Measurements from ENCODE around the gene SPINK2. TPM values are rescaled to one million over a fixed set of nuclear protein-coding genes. Genes with fewer than 3 reads are reported as not detected.

Gene SPINK2
- total and polyA plus RNA-seq, 2 of the 13 experiments (the other 11 are each of a cell fraction or from before 2014, with no cell fraction given), result not detected

DNA sequence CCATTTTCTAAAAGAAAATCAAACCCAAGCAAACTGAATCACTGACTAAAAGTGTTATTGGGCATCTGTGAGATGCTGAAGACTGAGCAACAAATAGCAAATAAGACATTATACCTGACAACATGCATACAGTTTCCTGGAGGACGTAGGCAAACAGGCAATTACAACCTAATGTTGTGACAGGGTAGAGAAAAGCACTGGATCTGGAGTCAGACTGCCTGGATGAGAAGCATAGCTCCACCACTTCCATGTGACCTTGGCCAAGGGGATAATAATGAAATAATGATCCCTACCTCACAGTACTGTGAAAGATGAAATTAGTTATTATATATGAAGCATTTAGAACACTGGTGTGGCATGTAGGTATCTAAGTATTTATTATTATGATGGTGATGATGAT is 2.7 kb downstream of the SPINK2 start (continued):
- TF ChIP-seq, protein P1, sequence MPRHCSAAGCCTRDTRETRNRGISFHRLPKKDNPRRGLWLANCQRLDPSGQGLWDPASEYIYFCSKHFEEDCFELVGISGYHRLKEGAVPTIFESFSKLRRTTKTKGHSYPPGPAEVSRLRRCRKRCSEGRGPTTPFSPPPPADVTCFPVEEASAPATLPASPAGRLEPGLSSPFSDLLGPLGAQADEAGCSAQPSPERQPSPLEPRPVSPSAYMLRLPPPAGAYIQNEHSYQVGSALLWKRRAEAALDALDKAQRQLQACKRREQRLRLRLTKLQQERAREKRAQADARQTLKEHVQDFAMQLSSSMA (CRISPR knock-in tag; IDR thresholded peaks at IDR 0.05), result no peak
- TF ChIP-seq HDAC6 (IDR thresholded peaks at IDR 0.05; ENCODE audit: low read depth, low read length) (no peak), KDM5A (IDR thresholded peaks at IDR 0.05; ENCODE audit: borderline replicate concordance, low read length) (no peak), CENPT (CRISPR knock-in tag; IDR thresholded peaks at IDR 0.05; ENCODE audit: low read depth) (no peak), ZNF234 (CRISPR knock-in tag; conservative IDR thresholded peaks at IDR 0.05) (no peak)

DNA sequence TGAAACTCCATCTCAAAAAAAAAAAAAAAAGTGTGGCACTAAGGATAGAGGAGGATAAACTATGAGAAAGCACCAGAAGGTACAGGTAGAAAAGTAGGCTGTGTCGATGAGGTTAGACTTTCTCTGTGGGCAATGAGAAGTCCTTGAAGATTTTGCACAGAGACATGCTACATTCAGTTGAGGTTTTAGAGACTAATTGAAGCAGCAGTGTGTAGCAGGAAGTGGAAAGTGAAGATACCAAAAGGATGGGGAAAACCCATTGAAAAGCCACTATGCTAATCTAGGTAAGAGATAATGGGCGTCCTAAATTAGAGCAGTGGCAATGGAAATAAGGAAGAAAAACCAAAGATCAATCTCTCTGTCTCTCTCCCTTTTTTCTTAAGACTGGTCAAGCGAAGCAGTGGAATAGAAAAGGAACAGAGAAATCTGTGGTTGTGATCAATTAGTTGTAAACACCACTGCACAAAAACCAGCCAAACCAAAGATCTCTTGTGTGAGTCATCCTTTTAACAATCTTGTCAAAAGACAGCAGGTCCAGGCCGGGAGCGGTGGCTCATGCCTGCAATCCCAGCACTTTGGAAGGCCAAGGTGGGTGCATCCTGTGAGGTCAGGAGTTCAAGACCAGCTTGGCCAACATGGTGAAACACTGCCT is 3.5 kb downstream of the SPINK2 start:
- no peaks in the 10 kb centered on the region for H3K79me2 ChIP-seq (ENCODE audit: insufficient read depth, low read length)
- CTCF ChIA-PET (ENCODE audit: low intra/inter-chr PET ratio, low total read pairs), result no interaction called here
- POLR2A ChIA-PET, result no interaction called here
- ATAC-seq (no peak), DNase-seq (ENCODE audit: low spot score) (no peak), FAIRE-seq (no peak)
- no peak overlapping the region for H3K4me2 ChIP-seq (ENCODE audit: low read depth, low read length)
- peaks cover 5 to 37% of the 10 kb centered on the region in 2 experiments; a peak in 4 of 5 replicates for H3K27me3 ChIP-seq (ENCODE audit: control insufficient read depth in 1 of 2, insufficient read depth in 2 of 2, low read length in 2 of 2)
- intact Hi-C loops (cut with micrococcal nuclease; ENCODE audit: unreplicated experiment) (no loop called here), in situ Hi-C loops (cut with HindIII; ENCODE audit: extremely low pct_ligation_motif_present, low pct_unique_long_range_greater_than_20kb) (no loop called here)
- no peaks in the 10 kb centered on the region for H3K36me3 ChIP-seq (replicated peaks in 1 of 2; ENCODE audit: control insufficient read depth in 1 of 2, insufficient read depth in 2 of 2, low read length in 2 of 2)
- no peak for TF ChIP-seq HOXA5 (CRISPR knock-in tag; IDR thresholded peaks at IDR 0.05)
- no peak for TF ChIP-seq ZNF136 (CRISPR knock-in tag; IDR thresholded peaks at IDR 0.05; ENCODE audit: low read depth)
- TF ChIP-seq HMG20B (CRISPR knock-in tag; conservative IDR thresholded peaks at IDR 0.05), result no peak
- TF ChIP-seq IRF1 (CRISPR knock-in tag; IDR thresholded peaks at IDR 0.05; ENCODE audit: low read depth), result no peak
- no peak for TF ChIP-seq ZNF720 (CRISPR knock-in tag; IDR thresholded peaks at IDR 0.05)
- no peak for TF ChIP-seq ZC3H13 (CRISPR knock-in tag; IDR thresholded peaks at IDR 0.05)
- TF ChIP-seq KLF9 (CRISPR knock-in tag; IDR thresholded peaks at IDR 0.05; ENCODE audit: low read depth), result no peak
- no peak for TF ChIP-seq ZNF816 (CRISPR knock-in tag; IDR thresholded peaks at IDR 0.05; ENCODE audit: borderline replicate concordance)
- TF ChIP-seq ZBTB4 (CRISPR knock-in tag; IDR thresholded peaks at IDR 0.05; ENCODE audit: borderline replicate concordance), result no peak
- TF ChIP-seq SUZ12 (IDR thresholded peaks at IDR 0.05; ENCODE audit: low read depth, low read length), result no peak
- no peaks in the 10 kb centered on the region for H3K4me1 ChIP-seq (ENCODE audit: insufficient read depth, low read length)
- H3K9me3 ChIP-seq (ENCODE audit: low read length), result no peaks in the 10 kb centered on the region
- 21% methylated on average over 5 of the region's 5 CpGs for WGBS (ENCODE audit: low lambda C conversion rate)
- H3K9ac ChIP-seq (ENCODE audit: insufficient read depth, low read depth, low read length), result no peak overlapping the region
- no peaks in the 10 kb centered on the region for H4K20me1 ChIP-seq (ENCODE audit: insufficient read depth, low read length)
- H2AFZ ChIP-seq (ENCODE audit: low read length), result no peak overlapping the region
- H3K4me3 ChIP-seq (replicated peaks in 1 of 3; ENCODE audit: insufficient read depth in 1 of 3, low read depth in 2 of 3, low read length in 3 of 3), result no peak overlapping the region
- H3K27ac ChIP-seq (ENCODE audit: extremely low read length, insufficient read depth, low read length), result no peak overlapping the region
- BruUV-seq (replicated peaks), result no TSS peak
